GM12878 (cell line): ENCODE data around the gene DNAJC19. TPM values are rescaled to one million over a fixed set of nuclear protein-coding genes. Genes with fewer than 3 reads are reported as not detected.

Source experiments
- BACH1 ChIP-seq: fragments of 450-650 bp; IDR thresholded peaks from 2 replicates; pipeline ENCODE4 v1.6.1; 2017; ENCODE audit warnings: mild to moderate bottlenecking, borderline replicate concordance
- FOXM1 ChIP-seq: IDR thresholded peaks from 2 replicates; pipeline ENCODE4 v1.6.1; 2012; ENCODE audit warnings: low read depth, mild to moderate bottlenecking, inconsistent platforms, low read length, moderate library complexity
- IKZF2 ChIP-seq, 2 experiments: fragments of 450-650 bp; IDR thresholded peaks; 2 replicates each; pipeline ENCODE4 v1.6.1; 2017; ENCODE audit warnings: mild to moderate bottlenecking in 2 of 2, moderate library complexity in 2 of 2
- LARP7 ChIP-seq: fragments of 450-650 bp; IDR thresholded peaks from 2 replicates; pipeline ENCODE4 v1.6.1; 2017; ENCODE audit warnings: mild to moderate bottlenecking
- MEF2A ChIP-seq: IDR thresholded peaks from 2 replicates; pipeline ENCODE4 v1.6.1; 2011; ENCODE audit warnings: low read depth, mild to moderate bottlenecking, low read length, moderate library complexity; ENCODE audit not compliant: insufficient read depth
- MTA3 ChIP-seq: IDR thresholded peaks from 2 replicates; pipeline ENCODE4 v1.6.1; 2012; ENCODE audit warnings: low read length, inconsistent platforms, borderline replicate concordance
- MXI1 ChIP-seq: fragments of 150-350 bp; IDR thresholded peaks from 2 replicates; pipeline ENCODE4 v1.6.1; 2011; ENCODE audit warnings: low read depth, mild to moderate bottlenecking, inconsistent platforms, low read length, improper control_type of control experiment
- NBN ChIP-seq: fragments of 450-650 bp; IDR thresholded peaks from 2 replicates; pipeline ENCODE4 v1.6.1; 2016
- NFYB ChIP-seq: IDR thresholded peaks from 2 replicates; pipeline ENCODE4 v1.6.1; 2011; ENCODE audit warnings: low read depth, mild to moderate bottlenecking, low read length, improper control_type of control experiment, moderate library complexity; ENCODE audit not compliant: insufficient read depth
- NR2F1 ChIP-seq: fragments of 450-650 bp; conservative IDR thresholded peaks from 2 replicates; pipeline ENCODE4 v1.6.1; 2017; ENCODE audit warnings: mild to moderate bottlenecking
- PAX5 ChIP-seq: IDR thresholded peaks from 2 replicates; pipeline ENCODE4 v1.6.1; 2011; ENCODE audit warnings: low read depth, low read length, borderline replicate concordance
- POLR2AphosphoS5 ChIP-seq: IDR thresholded peaks from 2 replicates; pipeline ENCODE4 v1.6.1; 2011; ENCODE audit warnings: mild to moderate bottlenecking, low read length, inconsistent platforms
- RB1 ChIP-seq: fragments of 450-650 bp; formaldehyde crosslinking; IDR thresholded peaks from 2 replicates; pipeline ENCODE4 v1.6.1; 2017; ENCODE audit warnings: mild to moderate bottlenecking, borderline replicate concordance
- SIX5 ChIP-seq: IDR thresholded peaks from 2 replicates; pipeline ENCODE4 v1.6.1; 2011; ENCODE audit warnings: mild to moderate bottlenecking, low read depth, low read length, moderate library complexity; ENCODE audit not compliant: severe bottlenecking
- SMAD5 ChIP-seq: IDR thresholded peaks from 2 replicates; pipeline ENCODE4 v1.6.1; 2016; ENCODE audit warnings: antibody characterized with exemption, low read depth
- SUZ12 ChIP-seq: fragments of 200-600 bp; sonication (generic); IDR thresholded peaks from one replicate; pipeline ENCODE4 v1.6.1; 2018; ENCODE audit warnings: antibody characterized with exemption, mild to moderate bottlenecking; ENCODE audit not compliant: unreplicated experiment
- TAF1 ChIP-seq: IDR thresholded peaks from 2 replicates; pipeline ENCODE4 v1.6.1; 2011; ENCODE audit warnings: mild to moderate bottlenecking, low read depth, low read length, borderline replicate concordance
- TARDBP ChIP-seq: IDR thresholded peaks from 2 replicates; pipeline ENCODE4 v1.6.1; 2016; ENCODE audit warnings: borderline replicate concordance
- TCF12 ChIP-seq: IDR thresholded peaks from 2 replicates; pipeline ENCODE4 v1.6.1; 2011; ENCODE audit warnings: low read depth, mild to moderate bottlenecking, low read length
- YY1 ChIP-seq: IDR thresholded peaks from 2 replicates; pipeline ENCODE4 v1.6.1; 2011; ENCODE audit warnings: low read depth, mild to moderate bottlenecking, low read length
- polyA plus RNA-seq, 11 experiments: library from polyadenylated mRNA; depleted of rRNA in 4 of 11; unstranded in 6 of 11; stranded (reverse) in 5 of 11; fragments of >200 nt; fragmentation: Nextera tagmentation in 4 of 11; fragmentation: Illumina TruSeq in 1 of 11; extraction: Ambion mirVana in 4 of 11; extraction: Trizol in 1 of 11; gene quantifications; 1 replicate in 1 of 11; 2 replicates in 10 of 11; pipeline versions ENCODE4 v1.2.1 to v1.2.3, GENCODE V29; 2011 to 2016; ENCODE audit warnings: inconsistent platforms in 2 of 11, missing spikeins in 2 of 11, low read depth in 1 of 11
- total RNA-seq, 4 experiments: library from RNA; depleted of rRNA in 3 of 4; stranded (reverse); fragments of >200 nt in 3 of 4; fragmentation: Illumina TruSeq in 1 of 4; extraction: Trizol in 1 of 4; gene quantifications; 2 replicates each; pipeline versions ENCODE4 v1.2.1 to v1.2.3, GENCODE V29; 2013 to 2021
- TF ChIP-seq, protein P1 (sequence below): fragments of 450-650 bp; formaldehyde crosslinking; IDR thresholded peaks from 2 replicates; pipeline ENCODE4 v1.4.0; 2022; ENCODE audit warnings: mild to moderate bottlenecking, moderate library complexity
- TF ChIP-seq, protein P2 (sequence below): IDR thresholded peaks from 2 replicates; pipeline ENCODE4 v1.6.1; 2012; ENCODE audit warnings: low read length, inconsistent platforms
- TF ChIP-seq, protein P3 (sequence below): IDR thresholded peaks from 2 replicates; pipeline ENCODE4 v1.6.1; 2011; ENCODE audit warnings: low read depth, mild to moderate bottlenecking, low read length, moderate library complexity, borderline replicate concordance; ENCODE audit errors: extremely low read depth

The DNAJC19 gene
- total and polyA plus RNA-seq, 10 of the 15 experiments (the other 5 are each of a cell fraction or from before 2014, with no cell fraction given): 29.8 to 136 (median 51.3) TPM

DNA sequence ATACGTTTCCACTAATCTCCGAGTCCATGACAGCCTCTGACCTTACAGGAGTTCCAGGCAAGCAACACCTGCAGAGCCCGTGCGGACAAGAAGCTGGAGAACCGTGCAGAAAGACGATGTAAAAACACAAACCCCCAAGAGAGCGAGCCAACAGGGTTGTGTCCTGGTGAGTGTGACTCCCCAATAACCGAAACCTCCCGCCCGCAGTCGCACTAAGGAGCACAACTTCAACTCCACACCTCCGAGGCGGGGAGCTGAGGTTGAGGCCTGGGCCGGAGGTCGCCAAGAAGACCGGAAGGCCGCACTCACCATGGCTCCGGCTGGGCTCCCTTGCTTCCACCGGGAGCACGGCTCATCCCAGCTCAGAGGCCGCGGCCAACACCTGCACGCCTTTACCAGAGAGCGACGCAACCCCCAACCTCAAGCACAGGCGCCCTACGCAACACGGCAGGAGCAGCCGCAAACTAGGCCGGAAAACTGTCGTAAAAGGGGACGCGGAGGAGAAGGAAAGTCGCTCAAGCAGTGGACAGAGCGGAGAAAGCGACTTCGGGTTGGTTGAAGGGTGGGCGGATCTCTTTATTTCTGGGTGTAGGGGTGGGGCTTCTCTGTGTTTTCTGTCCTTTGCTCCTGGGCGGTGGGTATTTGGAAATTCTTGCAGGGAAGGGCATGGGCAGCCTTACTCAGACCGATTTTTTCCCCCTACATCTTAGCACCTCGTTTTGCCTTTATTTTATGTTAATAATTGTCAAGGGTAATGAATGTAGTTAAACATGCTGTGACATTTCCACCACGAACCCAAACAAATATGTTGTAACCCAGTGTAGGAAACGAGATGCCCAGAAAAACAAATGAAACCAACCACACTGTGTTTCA, at the start of gene DNAJC19 (continued):
- TF ChIP-seq, protein P1, sequence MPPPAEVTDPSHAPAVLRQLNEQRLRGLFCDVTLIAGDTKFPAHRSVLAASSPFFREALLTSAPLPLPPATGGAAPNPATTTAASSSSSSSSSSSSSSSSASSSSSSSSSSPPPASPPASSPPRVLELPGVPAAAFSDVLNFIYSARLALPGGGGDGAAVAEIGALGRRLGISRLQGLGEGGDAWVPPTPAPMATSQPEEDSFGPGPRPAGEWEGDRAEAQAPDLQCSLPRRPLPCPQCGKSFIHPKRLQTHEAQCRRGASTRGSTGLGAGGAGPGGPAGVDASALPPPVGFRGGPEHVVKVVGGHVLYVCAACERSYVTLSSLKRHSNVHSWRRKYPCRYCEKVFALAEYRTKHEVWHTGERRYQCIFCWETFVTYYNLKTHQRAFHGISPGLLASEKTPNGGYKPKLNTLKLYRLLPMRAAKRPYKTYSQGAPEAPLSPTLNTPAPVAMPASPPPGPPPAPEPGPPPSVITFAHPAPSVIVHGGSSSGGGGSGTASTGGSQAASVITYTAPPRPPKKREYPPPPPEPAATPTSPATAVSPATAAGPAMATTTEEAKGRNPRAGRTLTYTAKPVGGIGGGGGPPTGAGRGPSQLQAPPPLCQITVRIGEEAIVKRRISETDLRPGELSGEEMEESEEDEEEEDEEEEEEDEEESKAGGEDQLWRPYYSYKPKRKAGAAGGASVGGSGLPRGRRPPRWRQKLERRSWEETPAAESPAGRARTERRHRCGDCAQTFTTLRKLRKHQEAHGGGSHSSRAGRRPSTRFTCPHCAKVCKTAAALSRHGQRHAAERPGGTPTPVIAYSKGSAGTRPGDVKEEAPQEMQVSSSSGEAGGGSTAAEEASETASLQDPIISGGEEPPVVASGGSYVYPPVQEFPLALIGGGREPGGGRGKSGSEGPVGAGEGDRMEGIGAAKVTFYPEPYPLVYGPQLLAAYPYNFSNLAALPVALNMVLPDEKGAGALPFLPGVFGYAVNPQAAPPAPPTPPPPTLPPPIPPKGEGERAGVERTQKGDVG (CRISPR knock-in tag): no peak
- TF ChIP-seq NBN: peak; percentile 74; the same call in 1 of the 2 replicates
- TF ChIP-seq, protein P2, sequence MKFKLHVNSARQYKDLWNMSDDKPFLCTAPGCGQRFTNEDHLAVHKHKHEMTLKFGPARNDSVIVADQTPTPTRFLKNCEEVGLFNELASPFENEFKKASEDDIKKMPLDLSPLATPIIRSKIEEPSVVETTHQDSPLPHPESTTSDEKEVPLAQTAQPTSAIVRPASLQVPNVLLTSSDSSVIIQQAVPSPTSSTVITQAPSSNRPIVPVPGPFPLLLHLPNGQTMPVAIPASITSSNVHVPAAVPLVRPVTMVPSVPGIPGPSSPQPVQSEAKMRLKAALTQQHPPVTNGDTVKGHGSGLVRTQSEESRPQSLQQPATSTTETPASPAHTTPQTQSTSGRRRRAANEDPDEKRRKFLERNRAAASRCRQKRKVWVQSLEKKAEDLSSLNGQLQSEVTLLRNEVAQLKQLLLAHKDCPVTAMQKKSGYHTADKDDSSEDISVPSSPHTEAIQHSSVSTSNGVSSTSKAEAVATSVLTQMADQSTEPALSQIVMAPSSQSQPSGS: no peak
- peak; percentile 88 for TF ChIP-seq NFYB
- no peak; the same call in 1 of the 2 replicates for TF ChIP-seq MTA3
- peak; percentile 82; the same call in 1 of the 2 replicates for TF ChIP-seq LARP7
- TF ChIP-seq TCF12: peak; percentile 50; the same call in 1 of the 2 replicates
- peak; percentile 77; the same call in 1 of the 2 replicates for TF ChIP-seq TAF1
- peak; percentile 75 to 81 for TF ChIP-seq IKZF2 (IDR thresholded peaks at IDR 0.05)
- TF ChIP-seq, protein P3, sequence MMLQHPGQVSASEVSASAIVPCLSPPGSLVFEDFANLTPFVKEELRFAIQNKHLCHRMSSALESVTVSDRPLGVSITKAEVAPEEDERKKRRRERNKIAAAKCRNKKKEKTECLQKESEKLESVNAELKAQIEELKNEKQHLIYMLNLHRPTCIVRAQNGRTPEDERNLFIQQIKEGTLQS: peak; percentile 89; the same call in 1 of the 2 replicates
- TF ChIP-seq POLR2AphosphoS5: peak; percentile 90
- peak; percentile 50 for TF ChIP-seq TARDBP
- TF ChIP-seq MXI1: peak; percentile 76; the same call in 1 of the 2 replicates
- TF ChIP-seq SIX5: peak; percentile 38
- TF ChIP-seq FOXM1: 0 out of 2 replicates have a peak, but pooled peaks have one; percentile 4
- TF ChIP-seq MEF2A: no peak
- peak; percentile 87; the same call in 1 of the 2 replicates for TF ChIP-seq SMAD5
- TF ChIP-seq RB1: 0 out of 2 replicates have a peak, but pooled peaks have one; percentile 16
- TF ChIP-seq YY1: peak; percentile 24; the same call in 1 of the 2 replicates
- peak; percentile 21; the same call in 1 of the 2 replicates for TF ChIP-seq PAX5
- TF ChIP-seq SUZ12: no peak
- peak; percentile 59; the same call in 1 of the 2 replicates for TF ChIP-seq NR2F1
- TF ChIP-seq BACH1: 0 out of 2 replicates have a peak, but pooled peaks have one; percentile 25
